Endothelial cell of umbilical vein (primary cell): ENCODE data around the gene PRR36. TPM values are rescaled to one million over a fixed set of nuclear protein-coding genes. Genes with fewer than 3 reads are reported as not detected.

ENCODE experiments used
- BruUV-seq: library from RNA; stranded (reverse); fragments of 400-500 nt; replicated peaks from 2 replicates; lab custom pipeline; 2021; lab: Mats Ljungman, UMichigan
- CTCF ChIA-PET: fragments of 300-600, 350-600 bp; sonication (Branson Sonifier 250); formaldehyde crosslinking; loops from one replicate; lab custom pipeline; 2021; ENCODE audit warnings: antibody characterized with exemption, inconsistent platforms; lab: Charles Lee
- POLR2A ChIA-PET: fragments of 300-600, 350-600 bp; sonication (Branson Sonifier 250); formaldehyde crosslinking; loops from one replicate; lab custom pipeline; 2021; ENCODE audit warnings: antibody characterized with exemption, inconsistent platforms; lab: Charles Lee
- DNase-seq: peaks from one replicate; pipeline ENCODE4 v3.0.0-alpha.2; 2011; ENCODE audit warnings: low read depth, low spot score
- FAIRE-seq: peaks from 2 replicates; lab custom pipeline; 2011; peaks lifted over from hg19 to GRCh38; lab: Jason Lieb, UNC
- H2AFZ ChIP-seq: 2 replicates; pipeline ENCODE4 v1.6.0; 2012; ENCODE audit warnings: low read depth, low read length, control low read depth, inconsistent platforms
- H3K27ac ChIP-seq: 2 replicates; pipeline ENCODE4 v1.5.1; 2011; ENCODE audit warnings: low read depth, mild to moderate bottlenecking, control low read depth, low read length, moderate library complexity; ENCODE audit not compliant: insufficient read depth
- H3K27me3 ChIP-seq, 2 experiments: 2 replicates each; pipeline versions ENCODE4 v1.6.0 to v1.6.1; 2011; ENCODE audit warnings: low read length in 2 of 2, mixed read lengths in 1 of 2; ENCODE audit not compliant: control insufficient read depth in 2 of 2, insufficient read depth in 2 of 2
- H3K36me3 ChIP-seq, 2 experiments: 2 replicates in 1 of 2; 3 replicates in 1 of 2; pipeline ENCODE4 v1.5.1; 2011; ENCODE audit warnings: low read length in 2 of 2, mild to moderate bottlenecking in 1 of 2, moderate library complexity in 1 of 2; ENCODE audit not compliant: control insufficient read depth in 2 of 2, insufficient read depth in 2 of 2; ENCODE audit errors: extremely low read depth in 1 of 2
- H3K4me1 ChIP-seq: 3 replicates; pipeline ENCODE4 v1.5.1; 2011; ENCODE audit warnings: mild to moderate bottlenecking, low read length; ENCODE audit not compliant: control insufficient read depth, insufficient read depth; ENCODE audit errors: extremely low read depth
- H3K4me2 ChIP-seq: 2 replicates; pipeline ENCODE4 v1.6.1; 2011; ENCODE audit warnings: low read length, control low read depth, mixed read lengths; ENCODE audit not compliant: insufficient read depth
- H3K4me3 ChIP-seq, 3 experiments: fragments of 200-600 bp in 1 of 3; sonication (generic), shearing (Covaris generic) in 1 of 3; replicated peaks in 1 of 3; 2 replicates each; pipeline ENCODE4 v1.5.1; 2011 to 2016; ENCODE audit warnings: control low read depth in 3 of 3, low read length in 3 of 3, mild to moderate bottlenecking in 2 of 3, inconsistent platforms in 1 of 3, low read depth in 1 of 3, moderate library complexity in 1 of 3; ENCODE audit not compliant: insufficient read depth in 1 of 3
- H3K79me2 ChIP-seq: 2 replicates; pipeline ENCODE4 v1.6.0; 2012; ENCODE audit warnings: low read length, inconsistent platforms; ENCODE audit not compliant: control insufficient read depth, insufficient read depth
- H3K9ac ChIP-seq: replicated peaks from 2 replicates; pipeline ENCODE3; 2011; ENCODE audit warnings: low read length, control low read depth; ENCODE audit not compliant: insufficient read depth; ENCODE audit errors: extremely low read depth
- H3K9me1 ChIP-seq: replicated peaks from 3 replicates; pipeline ENCODE4 v1.6.0; 2011; ENCODE audit warnings: mild to moderate bottlenecking, low read length; ENCODE audit not compliant: control insufficient read depth, insufficient read depth; ENCODE audit errors: extremely low read depth
- H3K9me3 ChIP-seq: replicated peaks from 2 replicates; pipeline ENCODE4 v1.5.1; 2012; ENCODE audit warnings: low read length, inconsistent platforms; ENCODE audit not compliant: control insufficient read depth, insufficient read depth
- H4K20me1 ChIP-seq: replicated peaks from 2 replicates; pipeline ENCODE3; 2011; ENCODE audit warnings: mild to moderate bottlenecking, low read length; ENCODE audit not compliant: control insufficient read depth, insufficient read depth; ENCODE audit errors: extremely low read depth
- EZH2 ChIP-seq: IDR thresholded peaks from 2 replicates; pipeline ENCODE4 v1.6.1; 2012; ENCODE audit warnings: borderline replicate concordance, low read depth, mild to moderate bottlenecking, moderate library complexity, low read length, inconsistent platforms; ENCODE audit not compliant: severe bottlenecking
- FOS ChIP-seq: IDR thresholded peaks from 2 replicates; pipeline ENCODE4 v1.6.1; 2011; ENCODE audit warnings: mild to moderate bottlenecking, low read length, moderate library complexity, borderline replicate concordance; ENCODE audit not compliant: insufficient read depth
- GATA2 ChIP-seq: IDR thresholded peaks from 2 replicates; pipeline ENCODE4 v1.7.0; 2011; ENCODE audit warnings: low read depth, mild to moderate bottlenecking, moderate library complexity, mixed read lengths, low read length; ENCODE audit not compliant: insufficient read length, insufficient read depth
- JUN ChIP-seq: IDR thresholded peaks from 2 replicates; pipeline ENCODE4 v1.6.1; 2011; ENCODE audit warnings: borderline replicate concordance, low read depth; ENCODE audit not compliant: insufficient read length, insufficient read depth
- MYC ChIP-seq: IDR thresholded peaks from one replicate; pipeline ENCODE4 v1.6.1; 2011; ENCODE audit warnings: mild to moderate bottlenecking, low read depth, low read length
- POLR2A ChIP-seq: IDR thresholded peaks from 2 replicates; pipeline ENCODE4 v1.6.1; 2012; ENCODE audit warnings: low read depth, mild to moderate bottlenecking, control low read depth, low read length
- POLR2AphosphoS5 ChIP-seq: IDR thresholded peaks from 2 replicates; pipeline ENCODE4 v1.6.1; 2012; ENCODE audit warnings: low read depth, mild to moderate bottlenecking, control low read depth, low read length, moderate library complexity; ENCODE audit not compliant: insufficient read depth
- dilution Hi-C: fragments of 300-500 bp; cut with MboI; formaldehyde crosslinking; loops from one replicate; pipeline ENCODE4 v1.15.0; 2019; ENCODE audit warnings: low sequenced_read_pairs; ENCODE audit not compliant: extremely low pct_ligation_motif_present
- intact Hi-C: fragments of 100-400 bp; cut with micrococcal nuclease; formaldehyde crosslinking; loops from one replicate; pipeline ENCODE4 v1.10.0; 2022
- polyA plus RNA-seq, 4 experiments: library from polyadenylated mRNA; depleted of rRNA in 3 of 4; stranded (reverse) in 3 of 4; unstranded in 1 of 4; fragments of >200 nt; gene quantifications; 2 replicates each; pipeline versions ENCODE4 v1.2.1 to v1.2.3, GENCODE V29; 2011 to 2012; ENCODE audit warnings: missing spikeins in 1 of 4
- total RNA-seq: library from RNA; stranded (reverse); gene quantifications from 2 replicates; pipeline ENCODE4 v1.2.3, GENCODE V29; 2021
- TF ChIP-seq, protein P1 (sequence below): IDR thresholded peaks from 2 replicates; pipeline ENCODE4 v1.6.1; 2011; ENCODE audit not compliant: insufficient read depth, insufficient read length
- TF ChIP-seq, protein P2 (sequence below), 2 donors: IDR thresholded peaks; 1 replicate in 1 of 2; 2 replicates in 1 of 2; pipeline ENCODE4 v1.5.1; 2011; ENCODE audit warnings: low read length in 2 of 2, mild to moderate bottlenecking in 2 of 2, moderate library complexity in 2 of 2, control low read depth in 1 of 2, inconsistent platforms in 1 of 2, low read depth in 1 of 2; ENCODE audit not compliant: insufficient read depth in 1 of 2; ENCODE audit errors: extremely low read depth in 1 of 2

Gene PRR36
- total and polyA plus RNA-seq, 2 donors (not counting 3 experiments of a cell fraction or from before 2014, with no cell fraction given), result not detected

DNA sequence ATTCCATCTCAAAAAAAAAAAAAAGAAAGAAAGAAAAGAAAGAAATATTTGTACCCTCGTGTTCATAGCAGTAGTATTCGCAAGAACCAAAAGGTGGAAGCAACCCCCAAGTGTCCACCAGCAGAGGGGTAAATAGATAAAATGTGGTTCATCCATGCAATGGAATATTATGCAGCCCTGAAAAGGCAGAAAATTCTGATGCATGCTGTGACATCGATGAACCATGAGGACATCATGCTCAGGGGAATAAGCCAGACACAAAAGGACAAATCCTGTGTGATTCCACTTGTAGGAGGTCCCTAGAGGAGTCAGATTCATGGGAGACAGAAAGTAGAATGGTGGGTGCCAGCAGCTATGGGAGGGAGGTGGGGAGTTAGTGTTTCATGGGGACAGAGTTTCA is 7.7 kb upstream of the PRR36 start:
- CTCF ChIA-PET, result interaction anchor here (1.0 to 1.6 kb wide), 3 partner anchors 13 to 201 kb away, joined by 3 to 4 read pairs (median 3); partner anchors contain the start of genes MAP2K7 and TRAPPC5
- no peak for FAIRE-seq
- intact Hi-C loops, result no loop called here

More for the DNA sequence above, 7.7 kb upstream of the PRR36 start:
- Histone ChIP-seq H3K36me3 (no peaks in the 10 kb centered on the region), H3K9me3 (no peaks in the 10 kb centered on the region), H3K27ac (no peak overlapping the region), H3K9me1 (no peaks in the 10 kb centered on the region), H3K79me2 (no peaks in the 10 kb centered on the region), H3K27me3 (no peaks in the 10 kb centered on the region), H2AFZ (no peak overlapping the region), H4K20me1 (no peaks in the 10 kb centered on the region), H3K4me3 (no peak overlapping the region), H3K9ac (no peak overlapping the region), H3K4me2 (no peak overlapping the region), H3K4me1 (no peaks in the 10 kb centered on the region)
- no peak for DNase-seq
- no TSS peak for BruUV-seq
- no peak for TF ChIP-seq FOS
- TF ChIP-seq, protein P1, sequence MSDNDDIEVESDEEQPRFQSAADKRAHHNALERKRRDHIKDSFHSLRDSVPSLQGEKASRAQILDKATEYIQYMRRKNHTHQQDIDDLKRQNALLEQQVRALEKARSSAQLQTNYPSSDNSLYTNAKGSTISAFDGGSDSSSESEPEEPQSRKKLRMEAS, result no peak
- TF ChIP-seq, protein P2, sequence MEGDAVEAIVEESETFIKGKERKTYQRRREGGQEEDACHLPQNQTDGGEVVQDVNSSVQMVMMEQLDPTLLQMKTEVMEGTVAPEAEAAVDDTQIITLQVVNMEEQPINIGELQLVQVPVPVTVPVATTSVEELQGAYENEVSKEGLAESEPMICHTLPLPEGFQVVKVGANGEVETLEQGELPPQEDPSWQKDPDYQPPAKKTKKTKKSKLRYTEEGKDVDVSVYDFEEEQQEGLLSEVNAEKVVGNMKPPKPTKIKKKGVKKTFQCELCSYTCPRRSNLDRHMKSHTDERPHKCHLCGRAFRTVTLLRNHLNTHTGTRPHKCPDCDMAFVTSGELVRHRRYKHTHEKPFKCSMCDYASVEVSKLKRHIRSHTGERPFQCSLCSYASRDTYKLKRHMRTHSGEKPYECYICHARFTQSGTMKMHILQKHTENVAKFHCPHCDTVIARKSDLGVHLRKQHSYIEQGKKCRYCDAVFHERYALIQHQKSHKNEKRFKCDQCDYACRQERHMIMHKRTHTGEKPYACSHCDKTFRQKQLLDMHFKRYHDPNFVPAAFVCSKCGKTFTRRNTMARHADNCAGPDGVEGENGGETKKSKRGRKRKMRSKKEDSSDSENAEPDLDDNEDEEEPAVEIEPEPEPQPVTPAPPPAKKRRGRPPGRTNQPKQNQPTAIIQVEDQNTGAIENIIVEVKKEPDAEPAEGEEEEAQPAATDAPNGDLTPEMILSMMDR (IDR thresholded peaks at IDR 0.05; ENCODE audit: extremely low read depth in 1 of 2, insufficient read depth in 1 of 2, low read depth in 1 of 2, low read length in 2 of 2), result no peak
- TF ChIP-seq GATA2, result no peak
- TF ChIP-seq POLR2A, result no peak
- no peak for TF ChIP-seq POLR2AphosphoS5
- TF ChIP-seq EZH2, result no peak
- TF ChIP-seq MYC, result no peak
- TF ChIP-seq JUN, result no peak
- POLR2A ChIA-PET, result no interaction called here
- dilution Hi-C loops, result no loop called here
